GM19328 (cell line): ENCODE data around the gene BLTP3A.

Source experiments
- ATAC-seq: cut with Tn5 transposase; IDR thresholded peaks from one replicate; pipeline ENCODE4 v1.9.1; 2021; ENCODE audit warnings: mild to moderate bottlenecking, moderate library complexity; ENCODE audit not compliant: unreplicated experiment

Gene BLTP3A

GRCh38 chr6:34832942-34833341, 41.1 kb downstream of the BLTP3A start:
- ATAC-seq: no peak

GRCh38 chr6:34834789-34835518, 43.1 kb downstream of the BLTP3A start:
- no peak for ATAC-seq

DNA sequence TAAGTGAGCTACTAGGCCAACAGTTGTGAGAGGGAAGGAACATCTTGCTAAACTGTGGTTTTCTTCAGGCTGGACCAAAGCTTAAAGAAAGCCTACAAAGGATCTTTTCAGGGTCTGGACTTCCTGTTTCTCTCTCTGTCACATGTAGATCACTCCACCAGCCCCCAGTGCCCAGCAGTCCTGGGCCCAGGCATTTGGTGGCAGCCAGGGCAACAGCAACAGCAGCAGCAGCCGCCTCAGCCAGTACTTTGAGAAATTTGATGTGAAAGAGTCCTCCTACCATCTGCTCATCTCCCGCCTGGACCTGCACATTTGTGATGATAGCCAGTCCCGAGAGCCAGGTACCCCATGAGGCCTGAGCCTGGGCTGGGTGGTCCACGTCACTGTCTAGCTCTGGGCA, 44.1 kb downstream of the BLTP3A start:
- ATAC-seq: no peak

DNA sequence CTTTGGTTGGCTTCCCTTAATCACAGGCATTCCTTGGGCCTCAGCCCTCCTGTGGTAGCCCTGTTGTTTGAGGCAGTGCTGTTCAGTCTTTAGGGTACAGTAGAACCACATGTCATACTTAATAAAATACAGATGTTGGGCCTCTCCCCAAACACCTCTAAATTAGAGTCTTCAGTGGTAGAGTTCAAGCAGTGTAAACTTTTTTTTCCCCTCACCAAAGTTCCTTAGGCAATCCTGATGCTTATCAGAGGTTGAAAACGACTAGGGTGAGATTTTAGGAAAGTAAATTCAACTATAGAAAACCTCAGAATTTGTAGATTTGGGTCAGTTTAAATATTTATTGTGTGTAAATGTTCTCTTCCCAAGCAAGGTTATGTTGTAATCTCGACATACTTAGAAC, 44.6 kb downstream of the BLTP3A start:
- no peak for ATAC-seq

- no peak for ATAC-seq
These were observed 45.6 kb downstream of the BLTP3A start for GRCh38 chr6:34837528-34837927.

GRCh38 chr6:34839666-34840352, 47.9 kb downstream of the BLTP3A start:
- ATAC-seq: no peak
